HTR-8/SVneo (cell line): ENCODE measurements around the gene PTPN7.
A peak's percentile ranks its signal among the peaks of the same experiment; 100 is the strongest.
"Not testable (repeated sequence)": the region's sequence is repeated elsewhere in the genome, so short reads cannot be mapped to it uniquely, and the experiment has no call there.

Experiments
- DNase-seq: peaks from one replicate; pipeline ENCODE4 v3.0.0; 2011; ENCODE audit warnings: low spot score, mixed read lengths; ENCODE audit not compliant: insufficient read length
- FAIRE-seq: peaks from 2 replicates; lab custom pipeline; 2011; peaks lifted over from hg19 to GRCh38; lab: Jason Lieb, UNC

The PTPN7 gene

DNA sequence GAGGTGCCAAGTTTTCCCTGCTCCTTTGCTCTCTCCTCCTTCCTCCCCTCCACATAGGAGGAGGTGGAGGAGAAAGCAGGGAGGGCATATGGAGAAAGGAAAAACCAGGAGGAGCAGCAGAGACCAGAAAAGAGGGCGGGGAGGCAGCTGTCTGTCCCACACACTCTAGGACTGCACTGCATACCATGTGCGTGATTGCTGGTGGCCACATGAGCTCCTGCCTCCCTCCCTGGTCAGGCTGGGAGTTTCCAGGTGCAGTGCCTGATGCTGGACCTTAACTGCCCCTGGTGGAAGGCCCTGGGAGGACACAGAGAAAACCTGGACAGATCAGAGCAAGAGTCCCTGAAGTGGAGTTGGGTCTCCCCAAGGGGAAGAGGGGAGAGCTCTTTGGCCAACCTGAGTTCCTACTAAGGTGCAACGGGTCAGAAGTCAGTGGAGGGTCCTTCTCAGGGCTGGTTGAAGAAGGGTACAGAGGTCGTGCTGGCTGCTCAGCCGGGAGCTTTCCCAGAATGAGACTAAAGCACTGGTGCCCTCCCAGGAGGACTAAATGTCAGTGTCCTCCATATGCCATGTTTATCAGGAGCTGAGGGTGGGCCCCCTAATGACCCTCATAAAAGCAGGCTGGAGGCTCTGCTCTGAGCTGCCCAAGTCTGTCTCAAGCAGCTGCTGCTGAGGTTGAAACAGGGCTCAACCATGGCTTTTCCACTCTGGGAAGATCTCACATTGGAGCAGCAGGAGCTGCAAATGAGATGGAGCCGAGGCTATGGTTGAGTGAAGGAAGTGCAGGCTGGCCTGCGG is 29.7 kb upstream of the PTPN7 start:
- FAIRE-seq (no peak), DNase-seq (no peak)

DNA sequence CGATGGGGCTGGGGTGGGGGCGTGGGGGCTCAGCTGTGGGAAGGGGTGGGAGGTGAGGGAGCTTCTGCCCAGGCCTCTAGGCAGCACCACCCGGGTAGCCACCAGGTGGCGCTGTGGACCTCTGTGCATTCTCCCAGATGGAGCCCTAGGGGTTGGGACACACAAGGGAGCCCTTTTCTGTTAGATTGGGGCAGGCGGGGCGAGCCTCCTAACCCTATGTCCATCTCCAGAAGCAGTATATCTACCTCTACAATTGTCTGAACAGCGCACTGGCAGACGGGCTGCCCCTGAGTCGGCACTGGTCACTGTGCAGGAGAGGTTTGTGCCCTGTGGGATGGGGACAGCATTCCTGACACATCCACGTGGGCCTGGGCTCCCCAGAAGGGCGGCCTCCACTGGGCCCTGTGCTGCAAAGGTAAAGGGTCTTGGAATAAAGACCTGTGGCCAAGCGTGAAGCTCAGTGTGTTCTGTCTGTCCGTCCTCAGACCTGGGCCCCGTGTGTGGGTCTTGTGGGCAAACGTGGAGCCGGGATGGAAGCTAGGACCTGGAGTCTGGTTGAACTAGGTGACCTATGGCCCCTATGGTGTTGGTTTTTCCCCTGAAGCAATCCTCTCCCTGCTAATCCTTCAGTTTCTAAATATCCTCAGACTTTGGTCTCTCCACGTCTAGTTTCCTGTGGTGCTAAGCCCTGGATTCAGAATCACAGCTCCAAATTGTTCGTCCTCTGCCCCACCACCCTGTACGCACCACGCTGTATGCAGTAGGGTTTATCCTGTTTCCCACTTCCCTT is 28.8 kb upstream of the PTPN7 start:
- peak; percentile 53 for DNase-seq
- peak; percentile 58 for FAIRE-seq

DNA sequence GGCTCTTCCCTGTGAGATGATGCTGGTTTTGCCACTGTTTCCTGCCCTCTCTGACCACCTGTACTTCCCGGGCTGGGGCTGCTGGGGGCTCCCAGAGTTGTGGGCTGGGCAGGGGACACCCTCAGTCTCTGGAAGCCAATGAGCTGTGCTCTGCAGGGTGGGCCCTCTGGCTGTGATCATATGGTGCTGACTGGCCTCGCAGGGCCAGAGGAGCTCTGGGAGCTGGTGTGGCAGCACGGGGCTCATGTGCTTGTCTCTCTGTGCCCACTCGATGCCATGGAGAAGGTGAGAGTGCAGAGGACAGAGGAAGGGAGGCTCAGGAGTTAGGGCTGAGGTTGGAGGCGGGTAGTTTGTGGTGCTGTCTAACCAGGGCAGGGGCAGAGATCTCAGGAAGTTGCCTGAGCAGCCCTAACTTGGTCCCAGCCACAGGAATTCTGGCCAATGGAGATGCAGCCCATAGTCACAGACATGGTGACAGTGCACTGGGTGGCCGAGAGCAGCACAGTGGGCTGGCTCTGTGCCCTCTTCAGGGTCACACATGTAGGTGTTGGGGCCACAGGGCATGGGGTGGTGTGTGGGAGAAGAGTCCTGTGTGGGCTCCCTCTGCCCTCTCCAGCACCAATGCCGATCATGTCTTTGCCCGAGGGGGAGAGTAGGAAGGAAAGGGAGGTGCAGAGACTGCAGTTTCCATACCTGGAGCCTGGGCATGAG is 27.4 kb upstream of the PTPN7 start:
- no peak for DNase-seq
- no peak for FAIRE-seq

DNA sequence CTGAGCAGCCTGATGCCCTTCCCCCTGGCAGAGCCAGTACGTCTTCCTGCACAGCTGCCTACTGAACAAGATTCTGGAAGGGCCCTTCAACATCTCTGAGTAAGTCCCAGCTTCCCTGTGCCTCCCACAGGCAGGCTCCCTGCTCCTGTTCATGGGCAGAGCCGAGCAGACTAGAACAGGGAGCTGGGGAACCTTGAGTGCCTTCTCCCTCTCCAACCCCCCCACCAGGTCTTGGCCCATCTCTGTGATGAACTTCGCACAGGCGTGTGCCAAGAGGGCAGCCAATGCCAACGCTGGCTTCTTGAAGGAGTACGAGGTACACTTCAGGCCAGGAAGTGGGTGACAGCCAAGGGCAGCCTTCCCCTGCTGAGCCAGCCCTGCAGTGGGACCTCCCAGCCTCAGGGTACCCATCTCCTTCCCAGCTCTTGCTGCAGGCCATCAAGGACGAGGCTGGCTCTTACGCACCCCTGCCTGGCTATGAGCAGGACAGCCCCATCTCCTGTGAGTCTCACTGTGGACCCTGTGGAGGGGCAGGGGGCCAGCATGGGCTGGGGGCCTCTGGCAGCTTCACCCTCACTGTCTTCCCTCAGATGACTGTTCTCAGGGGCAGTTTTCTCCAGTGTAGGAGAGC is 26.8 kb upstream of the PTPN7 start:
- FAIRE-seq (no peak), DNase-seq (no peak)

DNA sequence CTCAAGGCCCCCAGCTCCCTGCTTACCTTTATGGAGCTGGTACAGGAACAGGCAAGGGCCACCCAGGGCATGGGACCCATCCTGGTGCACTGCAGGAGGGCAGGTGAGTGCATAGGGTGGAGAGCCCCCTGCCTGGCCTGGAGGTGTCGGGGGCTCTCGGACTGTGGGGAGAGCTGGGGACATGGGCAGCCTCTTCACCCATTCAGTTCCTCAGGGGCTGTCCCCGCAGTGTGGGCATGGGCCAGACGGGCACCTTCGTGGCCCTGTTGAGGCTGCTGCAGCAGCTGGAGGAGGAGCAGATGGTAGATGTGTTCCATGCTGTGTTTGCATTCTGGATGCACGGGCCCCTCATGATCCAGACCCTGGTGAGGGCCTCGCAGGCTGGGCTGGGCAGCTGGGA is 25.9 kb upstream of the PTPN7 start:
- no peak for DNase-seq
- FAIRE-seq: no peak

DNA sequence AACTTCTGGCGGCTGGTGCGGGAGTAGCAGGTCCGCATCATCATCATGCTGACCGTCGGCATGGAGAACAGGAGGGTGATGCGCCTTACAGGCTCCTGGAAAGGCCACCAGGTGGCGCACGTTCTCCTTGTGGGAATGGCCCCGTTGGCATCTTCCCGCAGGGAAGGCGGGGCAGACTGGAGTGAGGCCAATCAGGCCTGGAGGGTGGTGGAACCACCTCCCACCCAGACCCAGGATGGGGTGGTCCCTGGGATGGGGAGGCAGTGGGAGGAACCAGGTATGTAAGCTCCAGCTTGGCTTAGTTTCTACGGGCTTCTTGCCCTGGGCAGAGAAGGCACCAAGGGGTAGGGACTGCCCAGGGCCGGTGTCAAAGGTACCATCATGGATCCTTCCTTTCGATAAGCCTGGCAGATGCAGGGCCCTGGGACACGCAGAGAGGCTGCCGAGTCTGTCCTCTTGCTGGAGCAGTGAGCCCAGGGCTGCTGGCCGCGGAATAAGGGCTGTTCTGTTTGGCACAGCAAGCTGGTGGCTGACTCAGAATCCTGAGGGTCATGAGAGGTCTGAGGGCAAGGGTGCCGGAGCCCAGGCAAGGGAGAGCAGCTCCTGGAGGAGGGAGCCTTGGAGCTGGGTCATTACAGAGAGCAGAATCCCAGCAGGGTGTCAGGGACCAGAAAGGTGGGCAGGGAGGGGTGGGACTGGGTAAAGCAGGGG is 24.5 kb upstream of the PTPN7 start:
- DNase-seq (peak; percentile 90), FAIRE-seq (peak; percentile 90)

DNA sequence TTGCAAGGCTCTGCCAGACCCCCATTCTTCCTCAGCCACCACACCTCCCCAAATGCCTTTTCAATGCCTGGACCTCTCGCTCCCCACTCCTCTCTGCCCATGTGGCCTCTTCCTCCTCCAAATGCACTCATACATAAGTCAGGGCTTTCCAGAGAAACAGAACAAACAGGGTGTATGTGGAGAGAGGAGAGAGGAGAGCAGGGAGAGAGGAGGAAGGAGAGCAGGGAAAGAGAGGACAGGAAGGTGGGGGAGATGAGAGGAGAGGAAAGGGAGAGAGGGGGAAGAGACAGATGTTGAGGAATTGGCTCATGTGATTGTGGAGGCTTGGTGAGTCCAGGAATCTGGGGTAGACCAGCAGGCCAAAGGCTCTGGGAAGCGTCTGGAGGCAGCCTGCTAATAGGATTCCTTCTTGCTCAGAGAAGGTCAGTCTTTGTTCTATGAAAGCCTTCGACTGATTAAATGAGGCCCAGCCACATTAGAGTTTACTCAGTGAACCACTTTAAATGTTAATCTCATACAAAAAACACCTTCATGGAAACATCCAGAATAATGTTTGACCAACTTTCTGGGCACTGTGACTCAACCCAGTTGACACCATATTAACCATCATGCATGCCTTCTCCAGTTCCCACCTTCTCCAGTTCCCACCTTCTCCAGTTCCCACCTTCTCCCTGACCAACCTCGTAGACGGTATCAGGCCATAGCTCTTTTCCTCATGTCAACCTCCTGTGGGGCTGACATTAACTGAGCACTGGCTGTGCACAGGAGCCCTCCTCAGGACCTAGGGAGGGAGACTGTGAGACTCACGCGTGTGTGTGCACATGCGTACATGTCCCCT is 21.9 kb upstream of the PTPN7 start:
- no peak for FAIRE-seq
- no peak for DNase-seq

DNA sequence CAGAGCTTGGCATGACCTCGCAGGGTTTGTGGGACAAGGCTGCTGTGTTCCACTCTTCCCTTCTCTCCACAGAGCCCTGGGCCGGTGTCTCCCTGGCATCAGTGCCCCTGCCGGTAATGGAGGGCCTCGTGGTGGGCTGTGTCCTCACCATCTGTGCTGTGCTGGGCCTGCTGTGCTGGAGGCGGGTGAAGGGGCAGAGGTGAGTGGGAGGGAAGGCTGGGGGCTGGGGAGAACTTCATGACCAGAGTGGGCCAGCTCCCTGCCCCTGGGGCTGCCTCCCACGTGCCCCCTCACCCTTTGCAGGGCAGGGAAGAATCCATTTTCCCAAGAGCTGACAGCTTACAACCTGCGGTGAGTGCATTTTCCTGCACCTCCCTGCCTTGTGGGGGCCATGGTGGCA is 21.2 kb upstream of the PTPN7 start:
- FAIRE-seq: no peak

DNA sequence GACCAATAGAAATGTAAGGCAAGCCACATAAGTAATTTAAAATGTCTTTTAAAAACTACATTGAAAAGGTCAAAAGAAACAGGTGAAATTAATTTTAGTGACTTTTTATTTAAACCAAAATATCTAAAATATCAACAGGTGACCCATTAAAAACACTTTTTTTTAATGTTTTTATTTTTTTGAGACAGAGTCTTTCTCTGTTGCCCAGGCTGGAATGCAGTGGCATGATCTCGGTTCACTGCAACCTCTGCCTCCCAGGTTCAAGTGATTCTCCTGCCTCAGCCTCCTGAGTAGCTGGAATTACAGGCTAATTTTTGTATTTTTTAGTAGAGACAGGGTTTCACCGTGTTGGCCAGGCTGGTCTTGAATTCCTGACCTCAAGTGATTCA is 20.3 kb upstream of the PTPN7 start:
- not testable (repeated sequence) for FAIRE-seq, DNase-seq

More for the DNA sequence above, 21.2 kb upstream of the PTPN7 start:
- DNase-seq: no peak

DNA sequence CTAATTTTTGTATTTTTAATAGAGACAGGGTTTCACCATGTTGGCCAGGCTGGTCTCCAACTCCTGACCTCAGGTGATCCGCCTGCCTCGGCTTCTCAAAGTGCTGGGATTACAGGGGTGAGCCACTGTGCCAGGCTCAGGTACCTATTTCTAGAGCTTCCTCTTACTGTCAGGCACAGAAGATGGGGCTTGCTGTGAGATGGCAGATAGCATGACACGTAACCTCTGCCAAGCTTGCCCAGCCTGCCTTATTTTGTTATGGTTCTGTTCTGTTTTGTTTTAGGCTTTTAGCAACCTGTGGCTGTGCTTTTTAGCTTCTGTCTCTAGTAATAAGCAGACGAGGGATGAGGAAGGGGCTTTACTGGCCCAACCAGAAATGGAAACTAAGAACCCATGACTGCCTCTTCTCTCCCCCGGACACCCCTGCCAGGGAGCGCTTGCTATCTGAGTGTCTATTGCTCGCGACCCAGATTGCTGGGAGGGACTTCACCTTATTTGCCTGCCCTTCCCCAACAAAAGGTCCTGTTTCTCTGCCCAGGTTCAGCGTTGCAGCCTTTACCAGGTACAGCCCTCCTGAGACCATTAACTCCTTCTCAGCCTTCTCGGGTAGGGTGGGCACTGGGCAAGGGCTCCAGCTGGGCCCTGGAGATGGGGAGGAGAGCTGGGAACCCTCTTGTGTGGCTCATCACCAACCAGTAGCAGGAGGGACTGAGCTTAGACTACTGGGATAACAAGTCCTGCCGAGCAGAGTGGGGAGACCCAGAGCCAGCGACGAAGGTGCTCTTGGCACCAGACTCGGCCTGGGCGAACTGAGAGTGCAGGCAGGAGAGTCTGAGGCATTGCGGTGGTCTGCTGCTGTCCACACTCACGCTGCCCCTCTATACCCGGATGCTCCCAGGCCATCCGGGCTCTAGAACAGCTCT is 19.7 kb upstream of the PTPN7 start:
- DNase-seq (no peak), FAIRE-seq (no peak)

DNA sequence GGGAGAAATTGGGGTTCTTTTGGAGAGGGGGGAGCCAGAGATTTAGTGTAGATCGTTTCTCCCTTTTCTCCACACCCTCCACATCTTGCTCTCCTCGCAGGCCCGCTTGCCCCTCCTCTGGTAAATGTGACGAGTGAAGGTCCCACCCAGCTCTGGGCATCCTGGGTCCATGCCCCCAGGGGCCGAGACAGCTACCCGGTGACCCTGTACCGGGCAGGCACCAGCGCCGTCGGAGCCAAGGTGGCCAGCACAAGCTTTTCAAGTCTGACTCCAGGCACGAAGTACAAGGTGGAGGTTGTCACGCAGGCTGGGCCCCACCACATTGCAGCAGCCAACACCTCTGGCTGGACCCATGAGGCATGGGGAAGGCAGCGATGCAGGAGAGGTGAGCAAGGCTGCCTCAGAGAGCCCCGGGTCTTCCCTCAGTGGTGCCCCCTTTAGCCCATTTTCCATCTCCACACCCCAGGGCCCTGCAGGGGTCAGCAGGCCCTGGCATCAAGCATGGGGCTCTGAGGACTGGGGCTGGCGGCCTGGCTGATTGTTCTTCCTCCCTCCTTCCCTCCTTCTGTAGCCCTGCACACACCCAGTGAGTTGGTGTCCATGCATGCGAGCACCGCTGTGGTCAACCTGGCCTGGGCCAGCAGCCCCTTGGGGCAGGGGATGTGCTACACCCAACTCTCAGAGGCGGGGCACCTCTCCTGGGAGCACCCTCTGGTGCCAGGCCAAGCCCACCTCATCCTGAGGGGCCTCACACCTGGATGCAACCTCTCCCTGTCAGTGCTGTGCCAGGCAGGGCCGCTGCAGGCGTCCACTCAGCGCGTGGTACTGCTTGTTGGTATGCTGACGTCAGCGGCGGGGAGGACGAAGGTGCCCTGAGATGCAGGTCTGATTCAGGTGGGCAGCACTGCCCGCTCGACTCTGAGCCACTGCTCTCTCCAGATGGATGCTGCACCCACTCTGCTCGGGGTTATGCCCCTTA is 16.8 kb upstream of the PTPN7 start:
- FAIRE-seq (no peak), DNase-seq (no peak)

DNA sequence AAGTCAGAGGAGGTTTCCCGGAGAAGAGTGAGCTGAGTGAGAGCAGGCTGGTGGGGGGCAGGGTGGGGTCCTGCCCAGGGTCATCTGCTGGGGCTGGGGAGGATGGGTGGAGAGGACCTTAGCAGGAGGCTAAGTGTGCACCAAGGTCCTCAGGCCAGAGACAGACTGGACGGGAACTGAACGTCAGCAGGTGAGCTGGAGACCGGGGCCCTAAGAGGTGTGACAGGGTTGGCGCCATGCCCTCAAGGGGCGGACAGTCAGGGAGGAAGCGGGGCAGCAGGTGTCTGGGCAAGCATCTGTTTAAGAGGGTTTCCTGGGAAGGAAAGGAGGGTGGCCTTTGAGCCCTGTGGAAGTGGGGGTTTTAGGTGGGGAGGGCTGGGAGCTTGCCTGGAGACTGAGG is 13.6 kb upstream of the PTPN7 start:
- FAIRE-seq: no peak
- no peak for DNase-seq

DNA sequence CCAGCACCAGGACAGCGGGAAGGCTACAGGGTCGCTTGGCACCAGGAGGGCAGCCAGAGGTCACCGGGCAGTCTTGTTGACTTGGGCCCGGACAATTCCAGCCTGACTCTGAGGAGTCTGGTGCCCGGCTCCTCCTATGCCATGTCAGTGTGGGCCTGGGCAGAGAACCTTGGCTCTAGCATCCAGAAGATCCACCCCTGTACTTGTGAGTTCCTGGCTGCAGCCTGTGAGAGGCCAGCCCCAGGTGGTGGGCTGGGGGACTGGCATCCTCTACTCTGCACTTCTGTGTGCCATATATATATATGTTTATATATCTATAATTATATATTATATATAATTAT is 11.6 kb upstream of the PTPN7 start:
- DNase-seq (no peak), FAIRE-seq (no peak)

DNA sequence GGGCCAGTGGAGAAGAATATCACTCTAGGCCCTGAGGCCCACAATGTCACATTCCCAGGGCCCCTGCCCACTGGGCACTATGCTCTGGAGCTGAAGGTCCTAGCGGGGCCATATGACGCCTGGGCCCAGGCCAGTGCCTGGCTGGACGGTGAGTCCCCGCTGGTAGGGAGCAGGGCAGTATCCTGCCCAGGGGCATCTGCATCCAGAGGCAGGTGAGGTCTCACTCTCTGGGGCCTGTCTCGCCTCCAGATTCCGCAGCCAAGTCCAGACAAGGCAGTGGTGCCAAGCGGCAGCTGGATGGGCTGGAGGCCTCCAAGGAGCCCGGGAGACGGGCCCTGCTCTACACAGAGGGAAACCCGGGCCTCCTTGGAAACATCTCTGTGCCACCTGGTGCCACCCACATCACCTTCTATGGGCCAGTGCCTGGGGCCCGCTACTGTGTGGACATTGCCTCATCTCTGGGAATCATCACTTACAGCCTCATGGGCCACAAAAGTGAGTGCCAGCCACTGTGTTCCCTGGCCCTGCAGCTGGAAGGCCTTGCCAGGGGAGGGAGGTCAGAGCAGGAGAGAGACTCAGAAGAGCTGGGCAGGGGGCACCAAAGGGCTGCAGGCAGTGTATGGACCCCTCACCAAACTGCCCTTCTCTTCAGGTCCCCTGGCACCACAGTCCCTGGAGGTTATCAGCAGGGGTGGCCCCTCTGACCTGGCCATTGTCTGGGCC is 11.1 kb upstream of the PTPN7 start:
- FAIRE-seq (no peak), DNase-seq (no peak)

DNA sequence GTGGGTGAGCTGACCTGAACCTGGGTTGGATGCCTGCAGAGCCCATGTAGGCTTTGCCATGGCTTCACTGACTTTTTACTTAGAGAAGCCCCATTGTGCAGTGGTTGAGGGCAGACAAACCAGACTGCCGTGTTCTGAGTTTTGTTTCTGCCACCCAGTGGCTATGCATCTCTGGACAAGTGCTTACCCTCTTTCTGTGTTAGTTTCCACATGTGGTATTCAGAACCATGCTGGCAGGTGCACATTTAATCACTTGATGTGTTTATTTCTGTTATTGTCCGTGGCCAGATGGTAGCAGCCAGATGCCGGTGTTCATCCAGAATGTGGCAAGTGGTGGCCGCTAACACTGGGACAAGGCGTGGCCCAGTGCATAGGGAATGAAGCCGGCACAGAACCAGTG is 10.3 kb upstream of the PTPN7 start:
- no peak for FAIRE-seq
- no peak for DNase-seq

DNA sequence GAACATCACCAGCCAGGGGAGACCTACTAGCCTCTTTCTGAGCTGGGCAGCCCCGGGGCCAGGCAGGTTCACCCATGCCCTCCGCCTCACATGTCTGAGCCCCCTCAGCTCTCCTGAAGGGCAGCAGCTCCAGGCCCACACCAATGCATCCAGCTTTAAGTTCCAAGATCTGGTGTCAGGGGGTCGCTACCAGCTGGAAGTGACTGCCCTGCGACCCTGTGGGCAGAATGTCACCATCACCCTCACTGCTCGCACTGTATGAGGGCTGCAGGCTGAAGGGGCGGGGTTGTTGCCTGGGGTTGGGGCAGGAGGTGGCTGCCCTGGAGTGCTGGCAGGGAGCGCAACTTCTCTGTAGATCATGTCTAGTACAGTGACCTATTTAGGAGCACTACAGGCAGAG is 8.5 kb upstream of the PTPN7 start:
- FAIRE-seq (no peak), DNase-seq (no peak)
